NOMO-1 treated with dmso at 0.1 percent for 144 hours (cell line): Measurements from ENCODE around the gene MYLK4.

Experiments used
- DNase-seq: peaks from one replicate; lab custom pipeline; 2025; ENCODE audit not compliant: unreplicated experiment; lab: John Stamatoyannopoulos, UW

The MYLK4 gene

DNA sequence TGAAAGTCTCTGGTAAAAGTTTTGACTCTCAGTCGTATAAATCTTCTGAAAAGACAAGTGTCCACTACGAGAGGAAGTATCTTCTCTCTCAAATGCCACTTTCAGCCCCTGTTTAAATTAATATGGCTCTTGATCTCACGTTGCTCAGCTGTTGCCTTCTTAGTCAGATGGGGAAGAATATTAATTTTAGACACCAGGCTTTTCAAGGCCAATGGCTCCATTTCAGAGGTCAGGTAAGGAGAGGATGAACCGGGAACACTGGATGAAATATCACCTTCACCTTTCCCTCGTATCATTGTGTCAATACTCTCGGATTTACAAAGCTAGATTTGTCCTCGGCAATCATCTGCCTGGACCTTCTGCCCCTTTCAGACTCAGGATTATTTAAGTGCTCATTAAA is at the start of gene MYLK4:
Gene MYLK4 (minus strand): TSS at position 91 of the 400 bp plus-strand sequence. CDS start 1,628 bp downstream, outside the sequence.
- no peak for DNase-seq

- no peak for DNase-seq
Observed at GRCh38 chr6:2799936-2800527, 49.3 kb upstream of the MYLK4 start.

DNA sequence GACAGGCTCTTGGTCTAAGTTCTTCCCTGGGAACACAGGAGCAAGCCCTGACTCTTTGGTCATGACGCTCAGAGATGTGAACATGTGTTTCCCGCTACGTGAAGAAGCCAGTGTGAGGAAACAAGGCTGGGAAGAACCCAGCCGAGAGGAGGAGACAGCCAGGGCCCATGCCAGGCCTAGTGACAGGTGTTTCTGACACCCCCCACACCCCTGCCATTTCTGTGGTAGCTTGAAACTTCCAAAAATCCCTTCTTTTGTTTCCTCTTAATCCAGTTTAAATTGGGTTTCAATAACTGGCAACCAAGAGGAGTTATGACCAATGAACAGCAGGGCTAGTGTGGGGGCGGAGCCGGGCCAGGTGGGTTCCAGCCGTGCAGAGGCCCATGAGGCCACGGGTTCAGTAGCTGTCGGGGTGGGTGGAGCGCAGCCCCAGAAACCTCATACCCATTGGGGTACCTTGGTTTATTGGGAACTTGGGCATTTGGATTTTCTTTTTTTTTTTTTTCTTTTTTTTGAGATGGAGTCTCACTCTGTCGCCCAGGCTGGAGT is 47.9 kb upstream of the MYLK4 start:
- no peak for DNase-seq

- DNase-seq: no peak
Observed at GRCh38 chr6:2797564-2798031, 46.9 kb upstream of the MYLK4 start.

DNA sequence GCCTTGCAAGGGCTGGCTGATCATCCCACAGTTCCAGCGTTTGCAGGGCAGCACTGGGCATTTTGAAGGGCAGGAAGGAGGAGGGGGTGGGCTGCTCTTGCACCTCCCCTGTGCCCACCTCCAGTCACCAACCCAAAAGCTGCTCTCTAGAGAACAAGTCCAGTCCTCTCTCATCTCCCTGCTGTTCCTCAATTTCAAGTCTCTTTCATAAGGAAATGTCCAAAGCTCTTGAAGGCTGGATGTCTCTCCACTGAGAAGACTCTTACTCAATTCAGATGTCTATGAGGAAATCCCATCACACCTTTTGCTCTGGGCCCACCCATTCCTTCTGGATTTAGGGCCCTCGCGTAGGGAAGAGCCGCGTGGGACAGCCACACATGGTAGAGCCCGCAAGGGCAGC is 46.1 kb upstream of the MYLK4 start:
- peak; percentile 50 for DNase-seq

DNA sequence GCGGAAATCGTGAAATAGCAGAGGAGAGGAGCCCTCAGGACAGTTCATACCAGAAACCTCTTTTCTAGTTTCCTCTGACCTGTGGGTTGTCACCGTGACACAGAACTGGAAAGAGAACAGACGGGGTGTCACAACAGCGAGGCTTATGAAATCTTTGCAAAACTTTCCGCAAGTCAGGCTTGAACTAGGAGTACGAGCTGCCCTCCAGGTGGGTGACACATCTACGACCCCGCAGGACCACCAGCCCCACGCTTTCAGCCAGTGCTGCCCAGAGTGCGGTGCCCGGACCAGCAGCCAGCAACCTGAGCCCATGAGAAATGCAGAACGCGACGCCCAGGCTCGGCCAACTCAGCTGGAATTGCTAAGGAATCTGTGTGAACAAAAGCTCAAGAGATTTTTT is 45.2 kb upstream of the MYLK4 start:
- peak; percentile 66 for DNase-seq

- DNase-seq: no peak
Observed at GRCh38 chr6:2795162-2795561, 44.4 kb upstream of the MYLK4 start.

GRCh38 chr6:2794171-2794730 is 43.5 kb upstream of the MYLK4 start:
- DNase-seq: no peak

GRCh38 chr6:2793534-2794151 is 42.9 kb upstream of the MYLK4 start:
- DNase-seq: peak; percentile 87

- no peak for DNase-seq
Observed at GRCh38 chr6:2792330-2793110, 41.8 kb upstream of the MYLK4 start.

DNA sequence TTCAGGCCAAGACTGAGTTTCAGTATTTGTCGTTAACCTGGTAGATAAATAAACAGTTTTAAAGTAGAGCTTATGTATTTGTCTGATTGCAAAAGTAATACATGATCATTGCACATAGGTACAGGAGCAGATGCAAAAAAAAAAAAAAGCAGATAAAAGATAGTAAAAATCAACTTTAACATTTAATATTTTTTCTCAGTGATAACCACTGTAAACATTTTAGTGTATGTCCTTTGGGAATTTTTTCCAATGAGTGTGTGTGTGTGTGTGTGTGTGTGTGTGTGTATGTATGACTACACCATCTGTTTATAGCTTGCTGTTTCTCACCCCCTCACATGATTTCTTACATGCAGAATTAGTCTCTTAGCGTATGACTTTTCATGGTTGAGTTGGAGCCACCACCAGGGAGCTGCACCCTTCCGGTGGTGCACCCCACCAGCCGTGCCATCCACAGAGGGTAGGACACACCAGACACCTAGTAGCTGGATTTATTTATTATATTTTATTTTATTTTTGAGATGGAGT is 40.8 kb upstream of the MYLK4 start:
- no peak for DNase-seq

- peak; percentile 74 for DNase-seq
Observed at GRCh38 chr6:2790588-2791449, 40.1 kb upstream of the MYLK4 start.

- DNase-seq: no peak
Observed at GRCh38 chr6:2786269-2786668, 35.5 kb upstream of the MYLK4 start.

- DNase-seq: no peak
Observed at GRCh38 chr6:2784930-2785329, 34.2 kb upstream of the MYLK4 start.

DNA sequence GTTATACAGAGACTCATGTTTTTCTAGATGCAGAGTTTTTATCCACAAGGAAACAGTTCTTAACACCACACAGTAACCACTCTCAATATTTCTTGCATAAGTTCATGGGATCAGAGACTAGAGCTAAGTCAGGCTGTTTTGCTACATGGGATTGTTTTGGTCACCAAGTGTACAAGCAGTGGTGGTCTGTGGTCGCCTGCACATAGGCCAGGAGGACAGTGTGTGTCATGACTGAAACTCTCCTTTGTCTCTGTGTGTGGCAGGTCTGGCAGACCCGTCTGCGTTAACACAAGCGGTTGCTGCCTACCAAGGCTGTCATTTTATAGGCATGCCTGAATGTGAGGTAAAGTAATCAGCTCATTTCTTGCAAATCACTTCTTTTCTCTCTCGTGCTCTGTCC is 33.3 kb upstream of the MYLK4 start:
- DNase-seq: no peak

DNA sequence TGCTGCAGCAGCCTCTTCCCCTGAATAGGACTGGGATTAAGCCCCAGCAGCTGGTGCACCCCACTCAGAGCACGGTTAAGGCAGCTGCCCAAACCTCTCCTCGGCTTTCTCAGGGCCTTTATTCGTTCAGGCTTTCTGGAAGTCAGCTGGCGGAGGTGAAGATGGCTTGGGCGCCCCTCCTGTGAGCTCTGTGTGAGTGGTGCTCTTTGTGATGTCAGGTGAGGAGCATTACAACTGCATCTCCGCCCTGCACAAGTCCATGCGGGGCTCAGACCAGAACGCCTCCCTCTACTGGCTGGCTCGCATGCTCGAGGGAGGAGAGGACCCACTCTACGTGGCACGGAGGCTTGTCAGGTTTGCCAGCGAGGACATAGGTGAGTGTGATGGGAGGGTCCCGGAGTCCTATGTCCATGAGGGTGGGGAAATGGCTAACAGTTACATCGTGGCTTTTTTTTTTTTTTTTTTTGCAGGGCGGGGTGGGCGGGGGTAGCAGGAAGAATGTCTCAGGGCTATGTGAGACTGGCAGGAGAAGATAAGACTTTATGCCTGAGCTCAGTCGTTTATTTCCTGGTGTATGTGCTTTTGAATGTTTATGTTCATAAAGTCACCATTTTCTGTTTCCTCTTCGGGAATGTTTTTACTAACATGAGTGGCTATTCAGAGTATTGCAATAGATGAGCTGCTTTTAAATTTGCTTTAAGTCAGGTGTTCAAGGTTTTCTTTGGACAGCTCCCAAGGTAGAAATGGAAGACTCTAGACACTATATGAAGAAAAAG is 32.7 kb upstream of the MYLK4 start:
- no peak for DNase-seq

DNA sequence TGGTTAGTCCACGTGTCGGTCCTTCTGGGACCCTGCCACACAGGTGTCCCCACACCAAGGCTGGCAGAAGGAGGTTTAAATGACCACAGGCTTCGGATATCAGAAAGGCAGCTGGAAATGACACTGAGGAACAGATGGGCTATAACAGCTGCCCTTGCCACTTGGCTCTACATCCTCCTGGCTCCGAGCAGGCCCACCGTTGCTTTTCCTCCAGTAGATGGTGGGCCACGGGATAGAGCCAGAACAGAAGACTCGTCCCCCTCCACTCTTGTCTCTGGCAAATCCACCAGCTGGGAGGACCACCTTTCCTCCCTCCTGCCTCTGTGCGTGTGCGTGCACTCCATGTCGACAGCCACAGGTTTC is 32.1 kb upstream of the MYLK4 start:
- no peak for DNase-seq

DNA sequence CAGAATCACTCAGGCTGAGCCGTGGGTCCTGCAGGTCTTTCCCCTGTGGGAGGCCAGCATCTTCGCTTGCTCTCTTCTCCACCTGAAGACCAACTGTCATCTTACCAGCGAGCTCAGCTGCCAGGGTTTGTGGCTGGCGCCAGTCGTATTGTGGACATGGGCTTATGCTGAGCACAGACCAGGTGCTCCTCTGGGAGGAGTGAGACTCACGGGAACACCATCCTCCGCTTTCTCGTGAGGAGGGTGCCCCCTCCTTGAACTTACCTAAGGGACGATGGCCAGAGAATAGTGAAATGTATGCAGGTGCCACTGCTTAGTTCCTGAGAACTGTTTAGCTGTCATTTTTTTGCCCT is 31.6 kb upstream of the MYLK4 start:
- no peak for DNase-seq

DNA sequence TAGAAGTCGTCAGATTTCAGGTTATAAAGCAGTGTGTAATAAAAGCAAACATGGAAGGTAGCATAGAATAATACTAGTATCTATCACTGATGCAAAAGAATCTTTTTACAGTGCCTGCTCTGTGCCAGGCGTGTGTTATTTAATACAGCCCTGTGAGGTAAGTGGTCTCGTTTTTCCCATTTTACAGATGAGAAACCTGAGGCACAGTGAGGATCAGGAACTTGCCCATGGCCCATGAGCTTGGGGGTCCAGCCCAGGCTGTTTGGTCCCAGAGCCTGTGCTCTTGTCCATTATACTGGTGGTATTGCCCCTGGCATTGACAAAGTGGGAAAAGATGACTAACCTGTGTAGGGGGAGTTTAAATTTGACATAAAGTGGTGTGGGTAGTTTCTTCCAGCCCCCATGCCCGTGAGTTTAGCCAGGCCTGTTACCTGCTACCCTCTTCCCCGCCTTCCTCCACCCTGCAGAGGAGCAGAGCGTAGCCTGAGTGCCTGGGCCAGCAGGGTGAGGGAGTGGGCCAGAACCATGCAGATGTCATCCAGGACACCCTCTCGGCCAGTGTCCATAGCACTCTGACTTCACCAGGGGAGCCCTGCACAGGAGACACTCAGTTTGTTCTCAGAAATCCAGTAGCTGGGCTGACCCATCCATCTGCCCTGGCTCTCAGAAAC is 31.1 kb upstream of the MYLK4 start:
- DNase-seq: no peak
